Measurements from ENCODE around the gene PSD2.

PSD2 gene

DNA sequence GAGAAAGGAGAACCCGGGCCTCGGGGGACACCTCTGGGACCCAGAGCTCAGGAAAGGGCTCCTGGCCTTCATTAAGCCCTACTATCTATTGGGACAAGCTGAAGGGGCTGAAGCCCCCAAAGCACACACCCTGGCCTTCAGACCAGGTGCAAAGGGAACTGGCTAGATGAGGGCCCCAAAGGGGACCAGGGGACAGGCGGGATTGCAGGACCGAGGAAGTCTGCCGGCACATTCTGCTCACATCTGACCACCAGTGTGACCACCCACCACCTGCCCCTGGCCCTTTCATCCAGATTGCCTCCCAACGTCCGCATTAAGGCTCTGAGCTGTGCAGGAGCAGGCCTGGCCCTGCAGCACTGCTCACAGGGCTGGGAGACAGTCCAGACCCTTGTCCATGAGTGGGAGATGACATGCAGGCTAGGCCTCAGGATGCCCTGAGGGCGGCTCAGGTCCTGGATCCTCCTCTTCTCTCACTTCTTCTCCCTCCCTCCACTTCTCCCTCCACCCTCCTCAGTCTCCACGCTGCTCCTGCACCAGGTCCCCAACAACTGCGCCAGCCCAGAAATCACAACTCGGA, 19.2 kb downstream of the PSD2 start:
- TF ChIP-seq CTCF (IDR thresholded peaks at IDR 0.05; ENCODE audit: borderline replicate concordance, control extremely low read depth, extremely low read depth, insufficient read depth, missing control alignments), result no peak
- in situ Hi-C loops (cut with MboI; ENCODE audit: low sequenced_read_pairs, unreplicated experiment), result no loop called here
- no peak for DNase-seq (ENCODE audit: low spot score)

- TF ChIP-seq CTCF (IDR thresholded peaks at IDR 0.05; ENCODE audit: borderline replicate concordance, control extremely low read depth, extremely low read depth, insufficient read depth, missing control alignments), result no peak
- in situ Hi-C loops (cut with MboI; ENCODE audit: low sequenced_read_pairs, unreplicated experiment), result no loop called here
- no peak for DNase-seq (ENCODE audit: low spot score)
Observed at GRCh38 chr5:139816566-139816965, 21.0 kb downstream of the PSD2 start.

DNA sequence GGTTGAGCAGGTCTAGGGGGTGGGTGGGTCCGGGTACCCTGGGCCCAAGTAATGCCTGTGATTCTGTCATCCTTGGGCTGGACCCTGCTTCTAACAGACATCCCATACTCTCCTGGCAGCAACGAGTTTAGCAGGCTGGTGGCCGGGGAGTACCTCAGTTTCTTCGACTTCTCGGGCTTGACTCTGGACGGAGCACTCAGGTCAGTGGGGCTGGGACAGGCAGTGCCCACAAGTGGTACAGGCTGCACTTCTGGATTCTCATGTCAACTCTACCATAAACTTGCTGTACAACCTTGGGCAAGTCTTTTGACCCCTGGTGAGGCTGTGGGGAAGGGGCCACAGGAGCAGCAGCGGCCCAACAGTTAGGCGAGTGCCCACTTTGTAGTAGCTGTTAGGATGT, 21.8 kb downstream of the PSD2 start:
- in situ Hi-C loops (cut with MboI; ENCODE audit: low sequenced_read_pairs, unreplicated experiment), result no loop called here
- TF ChIP-seq CTCF (IDR thresholded peaks at IDR 0.05; ENCODE audit: borderline replicate concordance, control extremely low read depth, extremely low read depth, insufficient read depth, missing control alignments), result no peak

GRCh38 chr5:139817970-139818369, 22.4 kb downstream of the PSD2 start:
- in situ Hi-C loops (cut with MboI; ENCODE audit: low sequenced_read_pairs, unreplicated experiment), result no loop called here
- DNase-seq (ENCODE audit: low spot score), result no peak

More for the DNA sequence above, 21.8 kb downstream of the PSD2 start:
- no peak for DNase-seq (ENCODE audit: low spot score)

GRCh38 chr5:139820130-139820529, 24.5 kb downstream of the PSD2 start:
- no peak for TF ChIP-seq CTCF (IDR thresholded peaks at IDR 0.05; ENCODE audit: borderline replicate concordance, control extremely low read depth, extremely low read depth, insufficient read depth, missing control alignments)
- in situ Hi-C loops (cut with MboI; ENCODE audit: low sequenced_read_pairs, unreplicated experiment), result no loop called here
- no peak for DNase-seq (ENCODE audit: low spot score)

More at GRCh38 chr5:139817970-139818369, 22.4 kb downstream of the PSD2 start:
- no peak for TF ChIP-seq CTCF (IDR thresholded peaks at IDR 0.05; ENCODE audit: borderline replicate concordance, control extremely low read depth, extremely low read depth, insufficient read depth, missing control alignments)

GRCh38 chr5:139820606-139821005, 25.0 kb downstream of the PSD2 start:
- in situ Hi-C loops (cut with MboI; ENCODE audit: low sequenced_read_pairs, unreplicated experiment), result no loop called here
- TF ChIP-seq CTCF (IDR thresholded peaks at IDR 0.05; ENCODE audit: borderline replicate concordance, control extremely low read depth, extremely low read depth, insufficient read depth, missing control alignments), result no peak
- DNase-seq (ENCODE audit: low spot score), result no peak

Measured in GM13976 (cell line).